ENCODE measurements around the gene GSTA4.

DNA sequence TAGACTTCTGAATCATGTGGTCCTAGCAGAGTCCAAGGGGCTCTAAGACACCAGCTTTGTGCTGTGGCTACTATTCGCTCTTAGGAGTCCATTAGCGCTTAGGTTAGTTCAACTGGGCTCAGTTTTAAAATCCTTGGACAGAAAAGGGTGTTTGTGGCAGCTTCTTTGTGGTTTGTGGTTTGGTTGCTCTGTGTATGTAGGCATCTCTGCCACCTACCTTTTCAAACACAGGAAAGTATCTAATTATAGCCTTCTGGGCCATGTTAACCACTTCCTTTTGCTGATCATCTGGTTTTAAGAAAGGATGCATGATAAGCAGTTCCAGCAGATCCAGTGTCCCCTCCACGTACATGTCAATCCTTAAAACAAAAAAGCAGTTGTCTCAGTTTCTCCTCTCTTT is 10.8 kb downstream of the GSTA4 start:
- TF ChIP-seq, protein P1, sequence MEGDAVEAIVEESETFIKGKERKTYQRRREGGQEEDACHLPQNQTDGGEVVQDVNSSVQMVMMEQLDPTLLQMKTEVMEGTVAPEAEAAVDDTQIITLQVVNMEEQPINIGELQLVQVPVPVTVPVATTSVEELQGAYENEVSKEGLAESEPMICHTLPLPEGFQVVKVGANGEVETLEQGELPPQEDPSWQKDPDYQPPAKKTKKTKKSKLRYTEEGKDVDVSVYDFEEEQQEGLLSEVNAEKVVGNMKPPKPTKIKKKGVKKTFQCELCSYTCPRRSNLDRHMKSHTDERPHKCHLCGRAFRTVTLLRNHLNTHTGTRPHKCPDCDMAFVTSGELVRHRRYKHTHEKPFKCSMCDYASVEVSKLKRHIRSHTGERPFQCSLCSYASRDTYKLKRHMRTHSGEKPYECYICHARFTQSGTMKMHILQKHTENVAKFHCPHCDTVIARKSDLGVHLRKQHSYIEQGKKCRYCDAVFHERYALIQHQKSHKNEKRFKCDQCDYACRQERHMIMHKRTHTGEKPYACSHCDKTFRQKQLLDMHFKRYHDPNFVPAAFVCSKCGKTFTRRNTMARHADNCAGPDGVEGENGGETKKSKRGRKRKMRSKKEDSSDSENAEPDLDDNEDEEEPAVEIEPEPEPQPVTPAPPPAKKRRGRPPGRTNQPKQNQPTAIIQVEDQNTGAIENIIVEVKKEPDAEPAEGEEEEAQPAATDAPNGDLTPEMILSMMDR (conservative IDR thresholded peaks at IDR 0.05 in 1 of 2, IDR thresholded peaks at IDR 0.05 in 1 of 2; ENCODE audit: low read depth in 1 of 2, low read length in 2 of 2) = no peak
- TF ChIP-seq EZH2 (IDR thresholded peaks at IDR 0.05; ENCODE audit: low read length, missing control alignments) = no peak
